ENCODE measurements around the gene TVP23B. TPM values are rescaled to one million over a fixed set of nuclear protein-coding genes. Genes with fewer than 3 reads are reported as not detected.

Gene TVP23B
- total RNA-seq, 1 experiment from 2014 or later: 31.6 TPM

- no peak for DNase-seq (ENCODE audit: low spot score)
- Histone ChIP-seq H3K4me1 (ENCODE audit: insufficient read depth, low read length, poor library complexity, severe bottlenecking) (no peaks in the 10 kb centered on the region), H3K36me3 (ENCODE audit: insufficient read depth, low read length, poor library complexity, severe bottlenecking) (no peaks in the 10 kb centered on the region), H3K4me3 (ENCODE audit: low read depth, low read length, poor library complexity, severe bottlenecking) (no peak overlapping the region), H3K27ac (ENCODE audit: low read depth, low read length, poor library complexity, severe bottlenecking) (no peak overlapping the region), H3K9me3 (ENCODE audit: low read depth, low read length, poor library complexity, severe bottlenecking) (no peaks in the 10 kb centered on the region), H3K27me3 (replicated peaks; ENCODE audit: insufficient read depth, low read depth, low read length, poor library complexity) (no peaks in the 10 kb centered on the region)
- ChIA-PET CTCF (no interaction called here), POLR2A (ENCODE audit: low non-redundant PET) (no interaction called here)
- BruUV-seq (replicated peaks): no TSS peak
- TF ChIP-seq EZH2 (IDR thresholded peaks at IDR 0.05; ENCODE audit: borderline replicate concordance, low read depth, low read length, poor library complexity, severe bottlenecking) (no peak), CTCF (conservative IDR thresholded peaks at IDR 0.05; ENCODE audit: low read depth, low read length) (no peak)
- intact Hi-C loops (cut with micrococcal nuclease; ENCODE audit: unreplicated experiment): no loop called here
These were observed 67.5 kb downstream of the TVP23B start for GRCh38 chr17:18848501-18848900.

- TF ChIP-seq CTCF (conservative IDR thresholded peaks at IDR 0.05; ENCODE audit: low read depth, low read length) (no peak), EZH2 (IDR thresholded peaks at IDR 0.05; ENCODE audit: borderline replicate concordance, low read depth, low read length, poor library complexity, severe bottlenecking) (no peak)
- ChIA-PET CTCF (no interaction called here), POLR2A (ENCODE audit: low non-redundant PET) (no interaction called here)
- no peak overlapping the region for H3K4me3 ChIP-seq (ENCODE audit: low read depth, low read length, poor library complexity, severe bottlenecking)
- H3K27ac ChIP-seq (ENCODE audit: low read depth, low read length, poor library complexity, severe bottlenecking): no peak overlapping the region
- H3K4me1 ChIP-seq (ENCODE audit: insufficient read depth, low read length, poor library complexity, severe bottlenecking): peaks cover 3% of the 10 kb centered on the region
- intact Hi-C loops (cut with micrococcal nuclease; ENCODE audit: unreplicated experiment): no loop called here
- no peak for DNase-seq (ENCODE audit: low spot score)
- H3K9me3 ChIP-seq (ENCODE audit: low read depth, low read length, poor library complexity, severe bottlenecking): no peaks in the 10 kb centered on the region
- BruUV-seq (replicated peaks): no TSS peak
- H3K27me3 ChIP-seq (replicated peaks; ENCODE audit: insufficient read depth, low read depth, low read length, poor library complexity): no peaks in the 10 kb centered on the region
- H3K36me3 ChIP-seq (ENCODE audit: insufficient read depth, low read length, poor library complexity, severe bottlenecking): no peaks in the 10 kb centered on the region
These were observed 69.7 kb downstream of the TVP23B start for GRCh38 chr17:18850679-18851078.

- H3K9me3 ChIP-seq (ENCODE audit: low read depth, low read length, poor library complexity, severe bottlenecking): no peaks in the 10 kb centered on the region
- ChIA-PET POLR2A (ENCODE audit: low non-redundant PET) (no interaction called here), CTCF (no interaction called here)
- TF ChIP-seq EZH2 (IDR thresholded peaks at IDR 0.05; ENCODE audit: borderline replicate concordance, low read depth, low read length, poor library complexity, severe bottlenecking) (no peak), CTCF (conservative IDR thresholded peaks at IDR 0.05; ENCODE audit: low read depth, low read length) (no peak)
- no peak overlapping the region for H3K27ac ChIP-seq (ENCODE audit: low read depth, low read length, poor library complexity, severe bottlenecking)
- no peak overlapping the region for H3K4me3 ChIP-seq (ENCODE audit: low read depth, low read length, poor library complexity, severe bottlenecking)
- intact Hi-C loops (cut with micrococcal nuclease; ENCODE audit: unreplicated experiment): no loop called here
- H3K36me3 ChIP-seq (ENCODE audit: insufficient read depth, low read length, poor library complexity, severe bottlenecking): no peaks in the 10 kb centered on the region
- peaks cover 3% of the 10 kb centered on the region for H3K4me1 ChIP-seq (ENCODE audit: insufficient read depth, low read length, poor library complexity, severe bottlenecking)
- no TSS peak for BruUV-seq (replicated peaks)
- H3K27me3 ChIP-seq (replicated peaks; ENCODE audit: insufficient read depth, low read depth, low read length, poor library complexity): no peaks in the 10 kb centered on the region
- no peak for DNase-seq (ENCODE audit: low spot score)
These were observed 70.2 kb downstream of the TVP23B start for GRCh38 chr17:18851201-18851600.

Data from A673 (cell line).